Spleen (tissue), 11 donors: ENCODE data around the gene SLC9A3. TPM values are rescaled to one million over a fixed set of nuclear protein-coding genes. Genes with fewer than 3 reads are reported as not detected.

Experiments used
- DNase-seq: peaks from one replicate; pipeline ENCODE4 v3.0.0-alpha.2; 2020
- H3K27ac ChIP-seq, 8 donors: fragments of 200-600 bp; sonication (generic) in 7 of 8; 1 replicate in 4 of 8; 2 replicates in 4 of 8; pipeline versions ENCODE4 v1.5.0 to v1.8.0; 2016 to 2021; ENCODE audit warnings: inconsistent platforms in 4 of 8, mild to moderate bottlenecking in 4 of 8, moderate library complexity in 1 of 8
- H3K27me3 ChIP-seq, 7 donors: fragments of 200-600 bp; sonication (generic) in 6 of 7; replicated peaks in 1 of 7; 1 replicate in 4 of 7; 2 replicates in 3 of 7; pipeline versions ENCODE4 v1.5.0 to v1.8.0; 2016 to 2021; ENCODE audit warnings: inconsistent platforms in 3 of 7, mild to moderate bottlenecking in 1 of 7
- H3K36me3 ChIP-seq, 6 donors: fragments of 200-600 bp; sonication (generic) in 5 of 6; 1 replicate in 4 of 6; 2 replicates in 2 of 6; pipeline versions ENCODE4 v1.5.0 to v1.8.0; 2016 to 2021; ENCODE audit warnings: inconsistent platforms in 2 of 6
- H3K4me1 ChIP-seq, 6 donors: fragments of 200-600 bp; sonication (generic) in 5 of 6; 1 replicate in 3 of 6; 2 replicates in 3 of 6; pipeline versions ENCODE4 v1.5.0 to v1.8.0; 2016 to 2021; ENCODE audit warnings: inconsistent platforms in 3 of 6
- H3K4me3 ChIP-seq, 8 donors: fragments of 200-600 bp; sonication (generic) in 7 of 8; 1 replicate in 4 of 8; 2 replicates in 4 of 8; pipeline versions ENCODE4 v1.5.0 to v1.8.0; 2016 to 2021; ENCODE audit warnings: inconsistent platforms in 4 of 8, mild to moderate bottlenecking in 4 of 8, moderate library complexity in 2 of 8
- H3K9me3 ChIP-seq, 8 donors: fragments of 200-600 bp; sonication (generic) in 7 of 8; 1 replicate in 4 of 8; 2 replicates in 4 of 8; pipeline versions ENCODE4 v1.5.0 to v1.8.0; 2016 to 2021; ENCODE audit warnings: inconsistent platforms in 4 of 8
- CTCF ChIP-seq, 11 experiments: fragments of 200-600 bp in 7 of 11; fragments of 450-650 bp in 4 of 11; sonication (generic) in 4 of 11; IDR thresholded peaks in 8 of 11; conservative IDR thresholded peaks in 3 of 11; 1 replicate in 7 of 11; 2 replicates in 4 of 11; pipeline versions ENCODE4 v1.4.0 to v1.8.0; 2016 to 2021; ENCODE audit warnings: antibody characterized with exemption in 11 of 11, inconsistent platforms in 4 of 11, mild to moderate bottlenecking in 1 of 11
- POLR2A ChIP-seq, 3 donors: fragments of 450-650 bp; IDR thresholded peaks; one replicate each; pipeline ENCODE4 v1.5.1; 2017; ENCODE audit warnings: antibody characterized with exemption in 3 of 3, mild to moderate bottlenecking in 1 of 3
- POLR2AphosphoS5 ChIP-seq, 3 donors: sonication (generic); formaldehyde crosslinking; IDR thresholded peaks; one replicate each; pipeline ENCODE4 v1.5.1; 2017; ENCODE audit warnings: antibody characterized with exemption in 3 of 3
- WGBS, 5 donors: extraction: QIAGEN DNeasy Blood & Tissue Kit in 3 of 5; methylation state at CpG; one replicate each; pipeline versions ENCODE4 v1.1.5 to v1.1.7; 2013 to 2018; 5-methylcytosine and 5-hydroxymethylcytosine counted together
- intact Hi-C: fragments of 100-400 bp; cut with DNase I; formaldehyde crosslinking; loops from one replicate; pipeline ENCODE4 v1.15.0; 2023; ENCODE audit warnings: low total_unique reads
- polyA plus RNA-seq, 3 donors: library from polyadenylated mRNA; stranded (reverse); fragments of 200-250 nt; gene quantifications; one replicate each; pipeline ENCODE4 v1.2.1, GENCODE V29; 2013
- total RNA-seq, 7 donors: library from RNA; depleted of rRNA in 3 of 7; stranded (reverse); fragments of >200 nt in 3 of 7; fragmentation: NEBNext Ultra II Directional in 4 of 7; extraction: Animal tissue kit (Norgen Biotek cat#: 25700) in 4 of 7; gene quantifications; one replicate each; pipeline versions ENCODE4 v1.1.0 to v1.2.1, GENCODE V29; 2016 to 2021
- donor health status: healthy with polysubstance abuse.
- donor health status: DM: no; HTN: no; CAD: no; lungs with moderate emphysema.
- donor health status: DM: no; HTN: no; CAD: no.
- donor health status: Bipolar disorder and iron deficiency.
- donor health status: healthy.
- donor health status: DM: no; HTN: no; CAD: no.
- donor health status: DM: yes; HTN: yes; CAD: no.

SLC9A3 gene
- total and polyA plus RNA-seq, 10 donors, result 1.0 to 3.2 (median 1.5) TPM

DNA sequence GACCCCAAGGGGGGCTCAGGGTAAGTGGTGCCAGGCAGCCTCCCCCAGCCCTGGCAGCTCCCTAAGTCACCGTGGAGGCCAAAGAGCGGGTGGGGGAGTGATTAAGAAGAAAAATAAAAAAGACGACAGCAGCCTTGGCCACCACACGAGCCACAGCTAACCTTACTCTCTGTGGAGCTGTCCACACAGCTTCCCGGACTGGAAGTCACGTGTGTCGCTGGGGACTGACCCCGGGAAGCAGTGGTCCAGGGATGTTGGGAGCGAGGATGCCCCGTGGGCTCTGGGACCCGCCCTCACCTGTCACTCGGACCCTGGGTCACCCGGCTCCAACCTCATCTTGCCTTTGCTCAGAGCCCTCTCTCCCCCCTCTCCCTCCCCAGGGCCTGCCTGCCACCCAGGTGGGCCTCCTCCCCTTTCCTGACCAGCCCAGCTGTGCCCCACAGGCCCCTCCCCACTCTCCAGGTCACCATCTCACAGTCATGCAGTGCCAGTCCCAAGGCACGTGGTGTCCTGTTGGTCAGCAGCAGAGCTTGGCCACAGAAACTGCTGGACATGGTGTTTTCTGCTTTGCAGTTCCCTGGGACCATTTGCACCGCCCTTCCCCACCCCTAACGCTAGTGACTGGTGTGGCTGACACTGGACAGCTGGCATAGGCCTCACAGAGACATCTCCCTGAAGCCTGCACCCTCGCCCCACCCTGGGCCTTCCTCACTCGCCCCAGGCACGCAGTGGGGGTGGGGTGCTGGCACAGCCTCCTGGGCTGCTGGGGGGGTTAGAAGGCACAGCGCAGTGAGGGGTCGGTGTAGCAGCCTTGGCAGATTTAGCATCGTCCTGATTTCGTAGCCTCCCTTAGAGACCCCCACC lies 91.1 kb downstream of the SLC9A3 start:
- TF ChIP-seq POLR2AphosphoS5 (IDR thresholded peaks at IDR 0.05) (no peak), POLR2A (IDR thresholded peaks at IDR 0.05) (no peak), CTCF (IDR thresholded peaks at IDR 0.05 in 8 of 11, conservative IDR thresholded peaks at IDR 0.05 in 3 of 11) (no peak)
- H3K27me3 ChIP-seq, result peaks cover 0 to 19% (median 0%) of the 10 kb centered on the region in 7 donors
- no peaks in the 10 kb centered on the region for H3K4me1 ChIP-seq
- peaks cover 0 to 25% (median 0%) of the 10 kb centered on the region in 6 donors for H3K36me3 ChIP-seq
- no peak overlapping the region for H3K27ac ChIP-seq
- DNase-seq, result no peak
- intact Hi-C loops, result no loop called here
- 83 to 88% (median 86%) methylated on average over 23 of the region's 23 CpGs for WGBS, 5 donors
- H3K4me3 ChIP-seq, result no peak overlapping the region
- H3K9me3 ChIP-seq, result no peaks in the 10 kb centered on the region

GRCh38 chr5:432201-432927 lies 91.9 kb downstream of the SLC9A3 start:
- TF ChIP-seq POLR2AphosphoS5 (IDR thresholded peaks at IDR 0.05), result no peak
- TF ChIP-seq CTCF (IDR thresholded peaks at IDR 0.05 in 8 of 11, conservative IDR thresholded peaks at IDR 0.05 in 3 of 11), result no peak
- TF ChIP-seq POLR2A (IDR thresholded peaks at IDR 0.05), result no peak
- 66 to 83% (median 74%) methylated on average over 12 to 18 of the region's 18 CpGs for WGBS, 5 donors
- Histone ChIP-seq H3K27ac (no peak overlapping the region), H3K36me3 (peaks cover 0 to 33% (median 0%) of the 10 kb centered on the region in 6 donors), H3K9me3 (no peaks in the 10 kb centered on the region), H3K4me3 (no peak overlapping the region), H3K27me3 (peaks cover 0 to 16% (median 0%) of the 10 kb centered on the region in 7 donors), H3K4me1 (no peaks in the 10 kb centered on the region)
- peak; percentile 67 for DNase-seq
- intact Hi-C loops, result no loop called here

GRCh38 chr5:431711-432050 lies 92.6 kb downstream of the SLC9A3 start:
- no peaks in the 10 kb centered on the region for H3K4me1 ChIP-seq
- peaks cover 0 to 13% (median 0%) of the 10 kb centered on the region in 7 donors for H3K27me3 ChIP-seq
- DNase-seq, result peak; percentile 67
- no peak overlapping the region for H3K4me3 ChIP-seq
- 89 to 97% (median 92%) methylated on average over 4 of the region's 4 CpGs for WGBS, 5 donors
- H3K36me3 ChIP-seq, result peaks cover 0 to 33% (median 0%) of the 10 kb centered on the region in 6 donors
- H3K9me3 ChIP-seq, result no peaks in the 10 kb centered on the region
- no peak overlapping the region for H3K27ac ChIP-seq
- intact Hi-C loops, result no loop called here
- TF ChIP-seq POLR2AphosphoS5 (IDR thresholded peaks at IDR 0.05) (no peak), CTCF (IDR thresholded peaks at IDR 0.05 in 8 of 11, conservative IDR thresholded peaks at IDR 0.05 in 3 of 11) (no peak), POLR2A (IDR thresholded peaks at IDR 0.05) (no peak)
